Smooth muscle cell of the brain vasculature (primary cell): Measurements from ENCODE around the gene SSNA1.

Experiments used
- DNase-seq: peaks from one replicate; pipeline ENCODE4 v3.0.0-alpha.2; 2012; ENCODE audit warnings: low read depth, low spot score

Gene SSNA1, protein sequence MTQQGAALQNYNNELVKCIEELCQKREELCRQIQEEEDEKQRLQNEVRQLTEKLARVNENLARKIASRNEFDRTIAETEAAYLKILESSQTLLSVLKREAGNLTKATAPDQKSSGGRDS

DNA sequence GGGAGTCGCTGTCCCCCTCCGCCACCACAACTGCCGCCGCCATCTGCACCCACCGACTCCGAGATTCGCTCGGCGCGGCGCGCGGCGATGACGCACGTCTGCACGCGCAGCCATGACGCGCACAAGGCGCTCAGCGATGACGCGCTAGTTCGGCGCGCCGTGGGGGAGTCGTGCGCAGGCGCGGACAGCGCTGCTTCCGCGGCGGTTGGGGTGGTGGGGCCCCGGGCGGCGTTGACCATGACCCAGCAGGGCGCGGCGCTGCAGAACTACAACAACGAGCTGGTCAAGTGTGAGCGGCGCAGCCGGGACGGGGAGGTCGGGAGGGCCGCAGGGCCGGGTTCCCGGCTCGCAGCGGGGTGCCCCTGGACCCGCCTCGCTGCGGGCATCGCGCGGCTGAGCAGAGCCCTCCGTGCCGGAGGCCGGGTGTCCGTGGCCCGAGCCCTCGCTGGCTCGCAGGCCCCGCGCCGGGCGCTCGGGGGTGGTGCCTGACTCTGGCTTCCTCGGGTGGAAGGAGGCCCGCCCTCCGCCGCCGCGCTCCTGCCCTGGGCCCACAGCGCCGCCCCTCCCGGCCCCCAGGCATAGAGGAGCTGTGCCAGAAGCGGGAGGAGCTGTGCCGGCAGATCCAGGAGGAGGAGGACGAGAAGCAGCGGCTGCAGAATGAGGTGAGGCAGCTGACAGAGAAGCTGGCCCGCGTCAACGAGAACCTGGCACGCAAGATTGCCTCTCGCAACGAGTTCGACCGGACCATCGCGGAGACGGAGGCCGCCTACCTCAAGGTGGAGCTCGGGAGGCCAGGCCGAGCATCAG, at the start of gene SSNA1, which contains the start of gene ANAPC2:
Gene SSNA1, plus strand, starts transcription at position 187 of the 807 bp plus-strand sequence. Its CDS starts 51 bp downstream, at position 238.
Gene ANAPC2, minus strand, starts transcription at position 71 of the 807 bp plus-strand sequence. Its CDS starts 28 bp downstream, at position 43.
- DNase-seq = peak; percentile 87

DNA sequence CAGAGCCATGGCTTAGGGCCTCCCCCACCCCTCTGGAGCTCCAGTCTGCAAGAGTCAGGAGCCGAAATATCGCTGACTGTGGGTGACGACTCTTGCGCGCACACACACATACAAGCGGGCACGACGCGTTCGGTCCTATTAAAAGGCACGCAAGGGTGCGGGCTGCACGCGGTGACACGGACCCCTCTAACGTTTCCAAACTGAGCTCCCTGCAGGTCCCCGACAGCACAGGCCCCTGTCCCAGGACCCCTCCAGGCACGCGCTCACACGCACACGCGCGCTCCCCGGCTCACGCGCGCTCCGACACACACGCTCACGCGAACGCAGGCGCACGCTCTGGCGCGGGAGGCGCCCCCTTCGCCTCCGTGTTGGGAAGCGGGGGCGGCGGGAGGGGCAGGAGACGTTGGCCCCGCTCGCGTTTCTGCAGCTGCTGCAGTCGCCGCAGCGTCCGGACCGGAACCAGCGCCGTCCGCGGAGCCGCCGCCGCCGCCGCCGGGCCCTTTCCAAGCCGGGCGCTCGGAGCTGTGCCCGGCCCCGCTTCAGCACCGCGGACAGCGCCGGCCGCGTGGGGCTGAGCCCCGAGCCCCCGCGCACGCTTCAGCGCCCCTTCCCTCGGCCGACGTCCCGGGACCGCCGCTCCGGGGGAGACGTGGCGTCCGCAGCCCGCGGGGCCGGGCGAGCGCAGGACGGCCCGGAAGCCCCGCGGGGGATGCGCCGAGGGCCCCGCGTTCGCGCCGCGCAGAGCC, 49.6 kb upstream of the SSNA1 start, which contains the start of gene GRIN1:
Gene GRIN1, plus strand, starts transcription at position 433 of the 746 bp plus-strand sequence. CDS start 333 bp downstream, outside the sequence.
- DNase-seq = no peak

DNA sequence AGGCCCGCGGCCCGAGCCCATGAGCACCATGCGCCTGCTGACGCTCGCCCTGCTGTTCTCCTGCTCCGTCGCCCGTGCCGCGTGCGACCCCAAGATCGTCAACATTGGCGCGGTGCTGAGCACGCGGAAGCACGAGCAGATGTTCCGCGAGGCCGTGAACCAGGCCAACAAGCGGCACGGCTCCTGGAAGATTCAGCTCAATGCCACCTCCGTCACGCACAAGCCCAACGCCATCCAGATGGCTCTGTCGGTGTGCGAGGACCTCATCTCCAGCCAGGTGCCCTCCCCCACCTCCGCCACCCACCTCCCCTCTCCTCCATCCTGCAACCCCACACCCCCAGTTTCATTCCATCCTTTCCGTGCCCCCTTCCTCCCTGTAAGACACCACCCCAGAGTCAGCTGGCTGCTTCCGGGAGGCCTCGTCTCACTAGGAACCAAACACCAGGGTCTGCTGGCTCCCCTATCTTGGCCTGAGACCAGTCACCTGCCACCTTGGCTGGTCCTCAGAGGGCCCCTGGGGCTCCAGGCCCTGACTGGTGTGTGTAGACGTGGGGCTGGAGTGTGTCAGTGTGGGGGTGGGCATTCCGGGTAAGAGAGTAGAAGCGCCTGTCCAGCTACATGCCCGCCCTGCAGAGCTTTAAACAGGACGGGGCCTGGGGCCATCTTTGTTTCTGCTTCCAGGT, 48.9 kb upstream of the SSNA1 start:
- DNase-seq = no peak

DNA sequence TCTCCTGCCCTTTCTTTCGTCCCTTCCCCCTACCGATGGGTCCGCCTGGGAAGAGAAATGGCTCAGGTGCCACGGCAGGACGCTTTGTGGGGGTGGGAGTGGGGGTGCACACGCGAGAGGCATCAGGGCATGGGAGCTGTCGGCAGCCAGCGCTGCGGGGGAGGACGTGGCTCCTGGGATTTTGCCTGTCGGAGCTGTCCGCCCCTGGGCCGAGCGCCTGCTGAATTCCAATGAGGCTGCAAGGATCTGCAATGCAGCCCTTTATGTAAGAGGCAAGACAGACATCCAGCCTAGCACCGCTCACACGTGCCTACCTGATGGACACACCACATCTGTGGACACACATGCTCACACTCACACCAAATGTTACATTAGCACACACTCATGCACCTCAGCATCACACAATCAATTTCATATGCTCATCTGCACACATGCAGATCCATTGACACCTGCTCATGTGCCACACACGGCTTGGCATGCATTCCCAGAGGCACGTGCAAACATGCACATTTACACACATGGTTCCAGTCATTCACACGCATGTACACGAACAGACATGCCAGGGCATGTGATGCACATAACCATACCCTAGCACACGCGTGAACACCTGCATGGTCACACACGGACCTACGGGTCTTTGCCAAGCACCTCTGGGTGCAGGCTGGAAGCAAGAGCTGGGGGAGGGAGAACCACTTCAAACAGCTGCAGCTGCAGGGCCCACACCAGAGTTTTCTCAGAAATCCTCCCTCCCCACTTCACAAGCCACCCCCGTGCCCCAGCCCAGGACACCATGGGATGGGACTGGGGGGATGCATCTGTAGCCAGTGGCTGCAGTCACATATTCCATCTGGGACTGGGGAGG, 48.1 kb upstream of the SSNA1 start:
- DNase-seq = no peak

DNA sequence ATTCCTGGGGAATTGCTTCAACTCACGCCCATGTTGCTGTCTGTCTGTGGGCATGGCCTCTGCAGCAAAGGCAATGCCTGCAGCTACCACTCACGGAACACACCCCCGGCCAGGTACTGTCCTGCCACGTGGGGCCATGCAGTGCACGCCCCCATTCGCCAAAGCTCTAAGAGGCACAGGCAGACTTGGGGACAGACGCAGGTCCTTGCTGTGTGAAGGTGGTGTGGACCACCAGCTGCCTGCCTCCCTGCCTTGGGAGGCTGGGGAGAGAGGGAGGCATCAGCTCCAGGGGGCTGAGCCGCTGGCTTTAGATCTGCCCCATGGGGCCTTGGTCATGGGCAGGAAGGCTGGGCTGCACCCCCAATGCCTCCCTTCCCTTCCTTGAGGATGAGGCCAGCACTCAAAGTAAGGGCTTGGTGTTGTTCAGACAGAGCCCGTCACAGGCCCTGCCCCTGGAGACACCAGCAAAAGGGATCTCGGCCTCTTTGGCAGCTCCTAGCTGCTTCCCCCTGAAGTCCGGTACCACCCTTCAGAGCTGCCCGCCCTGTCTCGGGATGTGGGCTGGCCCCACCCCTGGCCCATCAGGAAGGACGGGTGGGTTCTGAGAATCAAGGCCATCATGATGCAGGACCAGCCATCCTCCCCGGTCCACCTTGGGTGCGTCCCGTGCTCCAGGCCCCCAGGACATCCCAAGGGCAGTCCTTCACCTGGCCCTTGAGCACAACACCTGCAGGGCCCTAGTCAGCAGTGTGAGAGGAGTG, 47.2 kb upstream of the SSNA1 start:
- no peak for DNase-seq

DNA sequence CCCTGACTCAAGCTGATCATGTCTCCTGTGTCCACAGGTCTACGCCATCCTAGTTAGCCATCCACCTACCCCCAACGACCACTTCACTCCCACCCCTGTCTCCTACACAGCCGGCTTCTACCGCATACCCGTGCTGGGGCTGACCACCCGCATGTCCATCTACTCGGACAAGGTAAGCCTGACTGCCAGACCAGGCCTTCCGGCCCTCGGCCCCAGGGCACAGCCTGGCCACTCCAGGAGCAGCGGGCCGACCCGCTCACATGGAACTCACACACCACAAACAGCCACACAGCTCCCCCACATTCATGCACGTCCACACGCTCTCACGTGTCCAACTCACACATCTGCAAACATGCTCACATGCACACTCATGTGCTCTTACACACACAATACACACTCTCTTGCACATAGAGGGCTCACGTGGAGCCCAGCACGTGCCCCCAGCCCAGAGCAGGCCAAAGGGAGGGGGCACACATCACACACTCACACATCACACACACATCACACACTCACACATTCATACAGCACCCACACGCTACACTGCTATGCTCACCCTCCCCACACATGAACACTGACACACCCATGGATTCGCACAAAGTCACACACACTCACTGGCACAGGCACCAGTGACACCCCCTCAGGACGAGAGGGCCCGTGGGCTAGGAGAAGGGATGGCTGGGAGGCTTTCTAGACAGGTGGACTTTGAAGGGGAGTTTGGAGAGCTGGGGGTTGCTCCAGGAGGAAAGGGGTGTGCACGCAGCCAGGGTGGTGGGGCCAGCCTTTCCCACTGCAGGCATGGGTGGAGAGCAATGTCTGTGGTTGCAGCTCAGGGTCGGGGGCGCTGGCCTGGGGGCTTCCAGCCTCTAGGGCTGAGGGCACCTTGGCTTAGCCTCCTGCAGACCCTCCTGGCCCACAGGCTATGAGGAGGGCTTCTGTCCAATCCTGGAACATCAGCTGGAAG, 46.2 kb upstream of the SSNA1 start:
- no peak for DNase-seq

DNA sequence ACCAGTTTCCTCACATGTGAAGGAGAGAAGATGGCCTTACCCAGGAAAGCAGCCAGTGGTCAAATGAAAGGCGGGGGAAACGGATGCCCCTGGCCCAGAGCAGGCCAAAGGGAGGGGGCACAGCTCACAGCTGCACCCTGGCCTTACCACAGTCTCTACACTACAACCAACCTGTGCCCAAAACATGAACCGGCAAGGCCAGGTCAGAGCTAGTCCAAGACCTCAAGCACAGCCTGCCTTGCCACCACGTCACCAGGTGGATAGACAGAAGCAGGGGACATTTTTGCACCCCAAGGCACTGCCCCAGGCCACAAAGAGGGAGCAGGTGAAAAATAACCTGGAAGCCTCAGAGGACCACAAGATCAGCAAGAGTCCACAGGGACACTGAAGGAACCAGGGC, 45.0 kb upstream of the SSNA1 start:
- DNase-seq = no peak

DNA sequence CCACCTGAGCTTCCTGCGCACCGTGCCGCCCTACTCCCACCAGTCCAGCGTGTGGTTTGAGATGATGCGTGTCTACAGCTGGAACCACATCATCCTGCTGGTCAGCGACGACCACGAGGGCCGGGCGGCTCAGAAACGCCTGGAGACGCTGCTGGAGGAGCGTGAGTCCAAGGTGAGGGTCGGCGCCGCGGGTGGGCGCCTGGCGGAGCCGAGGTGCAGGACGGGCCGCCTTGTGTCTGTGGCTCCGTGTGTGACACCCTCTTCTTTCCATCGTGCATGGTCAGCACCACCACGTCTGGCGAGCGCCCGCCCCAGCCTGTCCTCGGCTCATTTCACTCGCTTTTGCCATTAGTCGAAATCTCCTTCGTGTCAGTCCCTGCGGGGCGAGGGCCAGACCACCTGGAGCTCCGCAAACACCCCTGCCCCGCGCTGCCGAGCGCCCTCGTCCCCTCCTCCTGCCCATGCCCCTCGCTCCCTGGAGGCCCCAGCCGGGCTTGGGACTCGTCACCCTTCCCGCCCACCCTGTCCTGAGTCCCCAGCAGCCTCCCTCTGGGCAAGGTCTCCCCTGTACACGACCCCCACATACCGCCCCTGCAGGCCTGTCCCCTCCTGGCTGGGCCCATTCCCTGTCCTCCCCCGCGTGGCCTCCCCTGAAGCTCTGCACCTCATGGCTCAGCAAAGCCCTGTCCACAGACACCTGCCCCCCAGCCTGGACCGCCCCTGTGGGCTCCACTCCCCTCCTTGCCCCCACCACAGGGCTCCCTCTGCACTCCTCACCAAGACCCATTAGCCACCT, 42.5 kb upstream of the SSNA1 start:
- DNase-seq = no peak

DNA sequence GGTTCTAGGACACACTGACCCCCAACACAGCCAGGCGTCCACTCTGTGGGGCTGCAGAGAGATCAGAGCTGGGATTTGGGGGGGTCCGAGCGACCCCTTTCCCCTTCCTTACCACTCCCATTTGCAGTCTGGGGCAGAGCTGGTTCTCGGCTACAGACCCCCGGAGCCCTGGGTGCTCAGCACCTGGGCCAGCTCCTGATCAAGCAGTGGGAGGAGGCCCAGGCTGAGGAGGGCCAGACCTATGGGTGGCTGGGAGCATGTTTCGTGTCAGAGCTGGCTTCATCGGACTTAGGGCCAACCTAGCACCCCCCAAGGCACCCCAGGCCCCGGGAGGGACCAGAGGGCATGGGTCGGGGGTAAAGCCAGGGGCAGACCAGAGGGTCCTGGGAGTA, 42.0 kb upstream of the SSNA1 start:
- DNase-seq = no peak

DNA sequence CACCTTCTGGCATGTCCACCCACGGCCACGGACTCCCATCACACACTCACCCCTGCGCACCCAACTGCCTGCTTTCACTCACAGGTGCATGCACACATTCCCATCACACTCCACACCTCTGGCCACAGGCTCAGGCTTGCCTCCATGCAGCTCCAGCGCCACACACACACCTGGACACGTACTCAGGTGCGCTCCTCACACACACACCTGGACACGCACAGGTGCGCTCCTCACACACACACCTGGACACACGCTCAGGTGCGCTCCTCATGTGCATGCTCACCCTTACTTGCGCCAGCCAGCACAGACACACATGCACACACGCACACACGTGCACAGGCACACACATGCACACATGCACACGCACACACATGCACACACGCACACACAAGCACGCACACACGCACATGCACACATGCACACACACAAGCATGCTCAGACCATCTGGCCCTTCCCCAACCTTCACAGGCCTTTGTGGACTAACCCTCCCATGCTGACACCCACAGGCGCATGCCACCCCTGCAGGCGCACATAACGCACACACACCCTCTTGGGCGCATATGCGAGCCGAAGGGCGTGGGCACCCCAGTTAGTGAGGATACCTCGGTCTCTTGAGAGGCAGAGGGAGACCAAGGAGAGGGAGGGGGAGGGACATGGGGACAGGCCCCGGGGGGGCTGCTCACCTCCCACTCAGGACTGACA, 41.2 kb upstream of the SSNA1 start:
- no peak for DNase-seq

DNA sequence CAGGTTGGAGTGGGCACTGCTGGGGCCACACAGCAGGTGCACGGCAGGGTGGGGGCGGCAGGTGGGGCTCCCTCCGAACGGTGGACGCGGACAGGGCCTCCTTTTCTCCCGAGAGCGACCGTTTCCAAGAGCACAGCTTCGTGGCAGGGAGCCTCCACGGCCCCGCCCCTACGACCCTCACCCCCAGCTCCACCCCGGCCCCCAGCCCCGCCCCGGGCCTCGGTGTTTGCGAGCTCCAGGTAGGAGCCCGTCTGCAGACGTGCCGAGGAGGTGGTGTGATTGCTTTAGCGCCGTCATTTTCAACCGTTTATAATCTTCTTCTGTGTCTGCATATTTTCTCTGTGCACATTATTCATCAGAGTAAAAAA, 40.7 kb upstream of the SSNA1 start:
- no peak for DNase-seq

DNA sequence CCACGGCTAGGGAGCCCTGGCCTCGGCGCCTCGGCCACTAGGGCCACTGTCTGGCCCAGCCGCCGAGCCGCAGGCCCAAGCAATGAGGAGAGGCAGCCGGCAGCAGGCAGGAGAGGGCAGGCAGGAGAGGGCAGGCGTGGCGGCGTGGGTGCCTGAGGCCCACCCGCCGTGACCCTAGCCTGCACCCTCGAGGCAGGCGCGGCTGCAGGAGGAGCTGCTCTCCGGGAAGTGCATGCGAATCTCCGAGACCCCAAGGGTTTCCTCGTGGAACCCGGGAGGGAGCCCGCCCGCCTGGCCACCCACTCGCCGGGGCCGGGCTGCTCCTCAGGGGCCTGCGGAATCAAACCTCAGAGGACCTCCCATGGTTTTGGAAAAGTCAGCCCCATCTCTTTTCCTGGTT, 40.2 kb upstream of the SSNA1 start:
- no peak for DNase-seq

DNA sequence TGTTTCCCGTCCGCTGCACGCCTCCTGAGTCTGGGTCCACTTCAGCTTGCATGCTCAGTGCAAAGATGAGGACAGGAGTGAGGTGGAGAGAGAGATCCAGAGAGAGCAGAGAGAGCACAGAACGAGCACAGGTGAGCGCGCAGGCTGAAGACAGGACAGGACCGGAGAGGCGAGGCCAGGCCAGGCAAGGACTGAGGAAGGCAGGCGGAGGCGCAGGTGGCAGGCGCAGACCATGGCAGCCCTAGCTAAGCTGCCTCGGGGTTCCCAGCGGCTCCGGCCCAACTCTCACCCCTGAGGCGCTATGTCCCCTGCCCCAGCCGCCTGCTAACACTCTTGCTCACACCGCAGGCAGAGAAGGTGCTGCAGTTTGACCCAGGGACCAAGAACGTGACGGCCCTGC, 39.8 kb upstream of the SSNA1 start:
- DNase-seq = no peak

DNA sequence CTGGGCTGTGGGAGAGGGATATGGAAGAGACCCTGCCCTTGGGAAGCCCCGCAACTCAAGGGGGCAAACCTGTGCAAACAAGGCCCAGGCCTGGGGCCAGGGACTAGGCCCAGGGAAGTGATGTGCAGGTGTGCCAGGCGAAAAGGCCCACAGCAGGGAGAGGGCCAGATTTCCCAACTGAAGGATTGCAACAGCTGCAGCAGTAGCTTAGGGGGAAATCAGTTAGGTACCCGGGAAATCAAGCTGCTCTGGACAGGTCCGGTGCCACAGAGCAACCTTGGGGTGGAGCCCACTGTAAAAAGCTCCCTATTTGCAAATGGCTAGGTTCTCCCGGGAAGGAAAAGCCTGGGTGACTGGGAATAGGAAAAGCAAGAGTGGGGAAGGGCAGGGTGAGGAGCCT, 39.1 kb upstream of the SSNA1 start:
- no peak for DNase-seq

DNA sequence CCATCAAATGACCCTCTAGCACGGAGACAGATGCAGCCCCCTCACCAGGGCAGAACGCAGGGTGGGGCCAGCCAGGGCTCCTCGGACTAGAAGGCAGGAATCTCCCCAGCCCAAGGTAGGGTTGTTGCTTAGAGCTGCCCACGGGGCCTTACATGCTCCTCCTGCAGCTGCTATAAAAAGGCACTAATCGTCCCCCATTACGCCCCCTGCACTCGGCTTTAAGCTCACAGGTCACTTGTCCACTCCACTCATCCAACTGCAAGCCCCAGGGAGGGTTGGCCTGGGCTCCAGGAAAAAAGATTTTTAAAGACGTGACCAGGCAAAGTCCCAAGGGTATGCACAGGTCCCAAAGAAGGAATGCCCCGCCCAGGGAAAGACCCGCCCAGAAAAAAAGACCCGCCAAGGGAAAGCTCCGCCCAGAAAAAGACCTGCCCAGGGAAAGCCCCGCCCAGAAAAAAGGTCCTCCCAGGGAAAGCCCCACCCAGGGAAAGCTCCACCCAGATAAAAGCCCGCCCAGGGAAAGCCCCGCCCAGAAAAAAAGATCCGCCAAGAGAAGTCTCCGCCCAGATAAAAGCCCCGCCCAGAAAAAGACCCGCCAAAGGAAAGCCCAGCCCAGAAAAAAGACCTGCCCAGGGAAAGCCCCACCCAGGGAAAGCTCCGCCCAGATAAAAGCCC, 38.4 kb upstream of the SSNA1 start:
- no peak for DNase-seq

DNA sequence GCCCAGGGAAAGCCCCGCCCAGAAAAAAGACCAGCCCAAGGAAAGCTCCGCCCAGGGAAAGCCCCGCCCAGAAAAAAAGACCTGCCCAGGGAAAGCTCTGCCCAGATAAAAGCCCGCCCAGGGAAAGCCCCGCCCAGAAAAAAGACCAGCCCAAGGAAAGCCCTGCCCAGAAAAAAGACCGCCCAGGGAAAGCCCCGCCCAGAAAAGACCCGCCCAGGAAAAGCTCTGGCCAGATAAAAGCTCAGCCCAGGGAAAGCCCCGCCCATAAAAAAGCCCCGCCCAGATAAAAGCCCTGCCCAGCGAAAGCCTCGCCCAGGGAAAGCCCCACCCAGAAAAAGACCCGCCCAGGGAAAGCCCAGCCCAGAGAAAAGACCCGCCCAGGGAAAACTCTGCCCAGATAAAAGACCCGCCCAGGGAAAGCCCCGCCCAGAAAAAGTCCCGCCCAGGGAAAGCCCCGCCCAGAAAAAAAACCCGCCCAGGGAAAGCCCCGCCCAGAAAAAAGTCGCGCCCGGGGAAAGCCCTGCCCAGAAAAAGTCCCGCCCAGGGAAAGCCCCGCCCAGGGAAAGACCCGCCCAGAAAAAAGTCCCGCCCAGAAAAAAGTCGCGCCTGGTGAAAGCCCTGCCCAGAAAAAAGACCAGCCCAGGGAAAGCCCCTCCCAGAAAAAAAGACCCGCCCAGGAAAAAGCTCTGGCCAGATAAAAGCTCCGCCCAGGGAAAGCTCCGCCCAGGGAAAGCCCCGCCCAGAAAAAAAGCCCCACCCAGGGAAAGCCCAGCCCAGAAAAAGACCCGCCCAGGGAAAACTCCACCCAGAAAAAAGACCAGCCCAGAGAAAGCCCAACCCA, 37.6 kb upstream of the SSNA1 start:
- no peak for DNase-seq
